H9 (cell line): ENCODE data around the gene CETP. TPM values are rescaled to one million over a fixed set of nuclear protein-coding genes. Genes with fewer than 3 reads are reported as not detected.
"Not testable (repeated sequence)": the region's sequence is repeated elsewhere in the genome, so short reads cannot be mapped to it uniquely, and the experiment has no call there.

Experiments
- DNase-seq: peaks from one replicate; pipeline ENCODE4 v3.0.0-alpha.2; 2017
- H2AFZ ChIP-seq: one replicate; pipeline ENCODE4 v1.6.1; 2013; ENCODE audit warnings: mild to moderate bottlenecking, low read length, control low read depth, moderate library complexity
- H2AK5ac ChIP-seq: 2 replicates; pipeline ENCODE4 v1.6.1; 2013; ENCODE audit warnings: low read length, control low read depth, mixed read lengths; ENCODE audit not compliant: insufficient read length
- H2BK120ac ChIP-seq: one replicate; pipeline ENCODE4 v1.6.1; 2013; ENCODE audit warnings: low read depth, mild to moderate bottlenecking, low read length, control low read depth, inconsistent platforms; ENCODE audit not compliant: poor library complexity, severe bottlenecking
- H2BK12ac ChIP-seq: 2 replicates; pipeline ENCODE4 v1.6.1; 2013; ENCODE audit warnings: low read length, control low read depth, mixed read lengths, low read depth; ENCODE audit not compliant: insufficient read length
- H2BK15ac ChIP-seq: 2 replicates; pipeline ENCODE4 v1.6.1; 2013; ENCODE audit warnings: low read depth, low read length, control low read depth
- H2BK20ac ChIP-seq: one replicate; pipeline ENCODE4 v1.6.1; 2013; ENCODE audit warnings: low read depth, mild to moderate bottlenecking, low read length, control low read depth, inconsistent platforms; ENCODE audit not compliant: poor library complexity, severe bottlenecking
- H2BK5ac ChIP-seq: 2 replicates; pipeline ENCODE4 v1.6.1; 2013; ENCODE audit warnings: low read length, control low read depth, mixed read lengths; ENCODE audit not compliant: insufficient read length
- H3K14ac ChIP-seq: 2 replicates; pipeline ENCODE4 v1.6.1; 2013; ENCODE audit warnings: low read length, control low read depth; ENCODE audit not compliant: insufficient read depth
- H3K18ac ChIP-seq: 2 replicates; pipeline ENCODE4 v1.6.1; 2013; ENCODE audit warnings: low read depth, mild to moderate bottlenecking, mixed read lengths, low read length, control low read depth; ENCODE audit not compliant: insufficient read length
- H3K23ac ChIP-seq: 2 replicates; pipeline ENCODE4 v1.6.1; 2013; ENCODE audit warnings: low read length, control low read depth, mixed read lengths, low read depth; ENCODE audit not compliant: insufficient read length
- H3K23me2 ChIP-seq: 2 replicates; pipeline ENCODE4 v1.6.1; 2013; ENCODE audit warnings: low read depth, mild to moderate bottlenecking, mixed read lengths, low read length, control low read depth; ENCODE audit not compliant: insufficient read length, poor library complexity, severe bottlenecking
- H3K27ac ChIP-seq: 2 replicates; pipeline ENCODE4 v1.5.1; 2013; ENCODE audit warnings: low read length, control low read depth, mixed read lengths, low read depth; ENCODE audit not compliant: insufficient read length
- H3K27me3 ChIP-seq: 2 replicates; pipeline ENCODE4 v1.6.1; 2013; ENCODE audit warnings: low read length, control low read depth, inconsistent platforms; ENCODE audit not compliant: insufficient read depth
- H3K4ac ChIP-seq: 2 replicates; pipeline ENCODE4 v1.6.1; 2013; ENCODE audit warnings: low read depth, mild to moderate bottlenecking, control low read depth, inconsistent platforms, low read length, moderate library complexity
- H3K4me1 ChIP-seq: 2 replicates; pipeline ENCODE4 v1.6.1; 2013; ENCODE audit warnings: low read length, control low read depth, inconsistent platforms; ENCODE audit not compliant: insufficient read depth
- H3K4me2 ChIP-seq: 2 replicates; pipeline ENCODE4 v1.6.1; 2013; ENCODE audit warnings: low read length, control low read depth, mixed read lengths; ENCODE audit not compliant: insufficient read length, insufficient read depth
- H3K56ac ChIP-seq: 2 replicates; pipeline ENCODE4 v1.6.1; 2013; ENCODE audit warnings: low read depth, mild to moderate bottlenecking, mixed read lengths, low read length, control low read depth; ENCODE audit not compliant: insufficient read length
- H3K79me1 ChIP-seq: 2 replicates; pipeline ENCODE4 v1.6.1; 2013; ENCODE audit warnings: low read depth, mild to moderate bottlenecking, moderate library complexity, low read length, control low read depth, inconsistent platforms; ENCODE audit not compliant: insufficient read depth, poor library complexity, severe bottlenecking
- H3K79me2 ChIP-seq: 2 replicates; pipeline ENCODE4 v1.6.1; 2013; ENCODE audit warnings: low read length, control low read depth, inconsistent platforms; ENCODE audit not compliant: insufficient read depth
- H3K9ac ChIP-seq: 2 replicates; pipeline ENCODE4 v1.6.1; 2013; ENCODE audit warnings: low read length, control low read depth, mixed read lengths; ENCODE audit not compliant: insufficient read length; ENCODE audit errors: extremely low read depth
- H3K9me3 ChIP-seq: one replicate; pipeline ENCODE4 v1.6.1; 2013; ENCODE audit warnings: low read depth, low read length, inconsistent platforms; ENCODE audit not compliant: control insufficient read depth
- H3T11ph ChIP-seq: one replicate; pipeline ENCODE4 v1.6.1; 2013; ENCODE audit warnings: mild to moderate bottlenecking, low read length, control low read depth, inconsistent platforms
- H4K20me1 ChIP-seq: one replicate; pipeline ENCODE4 v1.6.1; 2013; ENCODE audit not compliant: control insufficient read depth, insufficient read length, insufficient read depth
- H4K5ac ChIP-seq: 2 replicates; pipeline ENCODE4 v1.6.1; 2013; ENCODE audit warnings: low read depth, mild to moderate bottlenecking, mixed read lengths, low read length, control low read depth; ENCODE audit not compliant: insufficient read length
- H4K8ac ChIP-seq: replicated peaks from 2 replicates; pipeline ENCODE4 v1.6.1; 2013; ENCODE audit warnings: low read length, control low read depth, mixed read lengths, low read depth; ENCODE audit not compliant: insufficient read length
- H4K91ac ChIP-seq: 2 replicates; pipeline ENCODE4 v1.6.1; 2013; ENCODE audit warnings: low read depth, mild to moderate bottlenecking, moderate library complexity, mixed read lengths, low read length, control low read depth; ENCODE audit not compliant: insufficient read length
- H3K27ac Mint-ChIP-seq, 3 experiments: 2 replicates in 2 of 3; 3 replicates in 1 of 3; pipeline ENCODE4 v1.8.0; 2020 to 2021; ENCODE audit warnings: mixed read lengths in 3 of 3, mild to moderate bottlenecking in 1 of 3, moderate library complexity in 1 of 3
- H3K27me3 Mint-ChIP-seq: 2 replicates; pipeline ENCODE4 v1.8.0; 2021; ENCODE audit warnings: low read depth, mild to moderate bottlenecking, moderate library complexity, mixed read lengths
- H3K36me3 Mint-ChIP-seq, 3 experiments: 2 replicates in 2 of 3; 3 replicates in 1 of 3; pipeline ENCODE4 v1.8.0; 2020 to 2021; ENCODE audit warnings: low read depth in 3 of 3, mixed read lengths in 3 of 3; ENCODE audit not compliant: insufficient read depth in 1 of 3
- H3K4me1 Mint-ChIP-seq, 2 experiments: 2 replicates each; pipeline ENCODE4 v1.8.0; 2020; ENCODE audit warnings: mixed read lengths in 2 of 2
- H3K4me3 Mint-ChIP-seq, 2 experiments: 2 replicates in 1 of 2; 3 replicates in 1 of 2; pipeline ENCODE4 v1.8.0; 2020 to 2021; ENCODE audit warnings: mild to moderate bottlenecking in 2 of 2, mixed read lengths in 2 of 2, moderate library complexity in 1 of 2
- H3K9me3 Mint-ChIP-seq, 2 experiments: 2 replicates in 1 of 2; 3 replicates in 1 of 2; pipeline ENCODE4 v1.8.0; 2020; ENCODE audit warnings: mild to moderate bottlenecking in 2 of 2, mixed read lengths in 2 of 2, moderate library complexity in 1 of 2
- CTCF ChIP-seq: fragments of 200-600 bp; sonication (generic); conservative IDR thresholded peaks from 3 replicates; pipeline ENCODE4 v1.8.0; 2021; ENCODE audit warnings: antibody characterized with exemption, mild to moderate bottlenecking
- WGBS: extraction: QIAGEN DNeasy Blood & Tissue Kit; methylation state at CpG from one replicate; pipeline ENCODE4 v1.1.7; 2013; ENCODE audit warnings: missing lambda C conversion rate, low lambda C conversion rate, mixed read lengths; ENCODE audit not compliant: insufficient read length; ENCODE audit errors: extremely low coverage; 5-methylcytosine and 5-hydroxymethylcytosine counted together
- total RNA-seq: library from RNA; stranded (reverse); gene quantifications from 2 replicates; pipeline ENCODE4 v1.2.1, GENCODE V29; 2021

Gene CETP
- total RNA-seq, 1 experiment from 2014 or later: not detected

- H3K4me1 ChIP-seq: no peaks in the 10 kb centered on the region
- no peak overlapping the region for H4K91ac ChIP-seq
- no peak overlapping the region for H3K14ac ChIP-seq
- H3K27me3 Mint-ChIP-seq: peaks cover 6% of the 10 kb centered on the region
- no peaks in the 10 kb centered on the region for H3K9me3 ChIP-seq
- H2BK20ac ChIP-seq: no peak overlapping the region
- H3K23ac ChIP-seq: no peak overlapping the region
- H3K79me2 ChIP-seq: no peaks in the 10 kb centered on the region
- no peak for TF ChIP-seq CTCF
- no peak overlapping the region for H3K27ac ChIP-seq
- no peaks in the 10 kb centered on the region for H3K79me1 ChIP-seq
- no peak overlapping the region for H3K18ac ChIP-seq
- H2BK15ac ChIP-seq: no peak overlapping the region
- no peak overlapping the region for H4K5ac ChIP-seq
- H2BK120ac ChIP-seq: no peak overlapping the region
- H3K9ac ChIP-seq: no peak overlapping the region
- H4K8ac ChIP-seq: no peak overlapping the region
- no peak overlapping the region for H2BK5ac ChIP-seq
- no peak for DNase-seq
- no peak overlapping the region for H3T11ph ChIP-seq
- H2AFZ ChIP-seq: no peak overlapping the region
- no peaks in the 10 kb centered on the region for H3K27me3 ChIP-seq
- no peak overlapping the region for H3K4me3 Mint-ChIP-seq
- H3K4me2 ChIP-seq: no peak overlapping the region
- no peaks in the 10 kb centered on the region for H3K4me1 Mint-ChIP-seq
- peaks cover 0 to 2% of the 10 kb centered on the region in 2 experiments; a peak in 2 of 5 replicates for H3K9me3 Mint-ChIP-seq
- WGBS: no CpG with 5 or more reads among the region's 9 CpGs
- H4K20me1 ChIP-seq: no peaks in the 10 kb centered on the region
- H2AK5ac ChIP-seq: no peak overlapping the region
- H2BK12ac ChIP-seq: no peak overlapping the region
- H3K36me3 Mint-ChIP-seq: no peaks in the 10 kb centered on the region
- no peak overlapping the region for H3K4ac ChIP-seq
- H3K56ac ChIP-seq: no peak overlapping the region
- no peak overlapping the region; a peak in 1 of 7 replicates for H3K27ac Mint-ChIP-seq
- no peaks in the 10 kb centered on the region for H3K23me2 ChIP-seq
Observed at GRCh38 chr16:56973294-56973689, 11.5 kb downstream of the CETP start.

GRCh38 chr16:56973899-56974298 lies 12.1 kb downstream of the CETP start:
- not testable (repeated sequence) for H3K4me3 Mint-ChIP-seq, H3K9ac ChIP-seq, H3K27me3 ChIP-seq, H3K56ac ChIP-seq, H3K9me3 Mint-ChIP-seq, H3K4me1 Mint-ChIP-seq, H3K18ac ChIP-seq, H4K20me1 ChIP-seq, H3K36me3 Mint-ChIP-seq, H2BK5ac ChIP-seq, H3K9me3 ChIP-seq, H2BK15ac ChIP-seq, H3K23me2 ChIP-seq, H4K5ac ChIP-seq, H2AFZ ChIP-seq, H3K79me1 ChIP-seq, H3K4me2 ChIP-seq, H2BK12ac ChIP-seq, H3K27ac Mint-ChIP-seq, H3K23ac ChIP-seq, H3K4me1 ChIP-seq, H2BK20ac ChIP-seq, H3K27ac ChIP-seq, H3K14ac ChIP-seq, H4K8ac ChIP-seq, H3T11ph ChIP-seq, H2BK120ac ChIP-seq, H4K91ac ChIP-seq, H3K79me2 ChIP-seq, DNase-seq, H2AK5ac ChIP-seq, H3K27me3 Mint-ChIP-seq, H3K4ac ChIP-seq
- WGBS: no CpG with 5 or more reads among the region's 7 CpGs
